Thyroid gland (tissue), 4 donors: ENCODE data around the gene CLCF1. TPM values are rescaled to one million over a fixed set of nuclear protein-coding genes. Genes with fewer than 3 reads are reported as not detected.

ENCODE experiments used
- DNase-seq, 2 donors: peaks; one replicate each; pipeline ENCODE4 v3.0.0-alpha.2; 2019
- H3K27ac ChIP-seq, 3 donors: fragments of 200-600 bp; sonication (generic); 1 replicate in 2 of 3; 2 replicates in 1 of 3; pipeline ENCODE4 v1.5.1; 2016 to 2019; ENCODE audit warnings: mild to moderate bottlenecking in 1 of 3, moderate library complexity in 1 of 3
- H3K27me3 ChIP-seq: fragments of 200-600 bp; sonication (generic); one replicate; pipeline ENCODE4 v1.5.1; 2019
- H3K36me3 ChIP-seq, 2 donors: fragments of 200-600 bp; sonication (generic); one replicate each; pipeline ENCODE4 v1.5.1; 2016 to 2019
- H3K4me1 ChIP-seq, 2 donors: fragments of 200-600 bp; sonication (generic); one replicate each; pipeline ENCODE4 v1.5.1; 2017 to 2019
- H3K4me3 ChIP-seq, 3 donors: fragments of 200-600 bp; sonication (generic); replicated peaks in 1 of 3; 1 replicate in 2 of 3; 2 replicates in 1 of 3; pipeline ENCODE4 v1.5.1; 2016; ENCODE audit warnings: mild to moderate bottlenecking in 1 of 3
- H3K9me3 ChIP-seq: fragments of 200-600 bp; sonication (generic); one replicate; pipeline ENCODE4 v1.5.1; 2017
- POLR2A ChIP-seq, 2 donors: fragments of 450-650 bp; IDR thresholded peaks; one replicate each; pipeline ENCODE4 v1.6.1; 2017; ENCODE audit warnings: antibody characterized with exemption in 2 of 2, mild to moderate bottlenecking in 2 of 2, moderate library complexity in 1 of 2
- WGBS, 2 donors: methylation state at CpG; one replicate each; pipeline ENCODE4 v1.1.5; 2017; 5-methylcytosine and 5-hydroxymethylcytosine counted together
- intact Hi-C: fragments of 100-400 bp; cut with DNase I; formaldehyde crosslinking; loops from one replicate; pipeline ENCODE4 v1.15.1; 2023
- total RNA-seq, 4 donors: library from RNA; depleted of rRNA; stranded (reverse); fragments of >200 nt; gene quantifications; one replicate each; pipeline ENCODE4 v1.2.3, GENCODE V29; 2016
- TF ChIP-seq, protein P1 (sequence below), 6 experiments: fragments of 200-600 bp in 3 of 6; fragments of 450-650 bp in 3 of 6; sonication (generic) in 3 of 6; IDR thresholded peaks; one replicate each; pipeline ENCODE4 v1.5.1; 2016 to 2019; ENCODE audit warnings: antibody characterized with exemption in 6 of 6, mild to moderate bottlenecking in 2 of 6, inconsistent platforms in 1 of 6, moderate library complexity in 1 of 6

The CLCF1 gene
- total RNA-seq, 4 donors from 2014 or later = 4.3 to 9.4 (median 6.9) TPM

DNA sequence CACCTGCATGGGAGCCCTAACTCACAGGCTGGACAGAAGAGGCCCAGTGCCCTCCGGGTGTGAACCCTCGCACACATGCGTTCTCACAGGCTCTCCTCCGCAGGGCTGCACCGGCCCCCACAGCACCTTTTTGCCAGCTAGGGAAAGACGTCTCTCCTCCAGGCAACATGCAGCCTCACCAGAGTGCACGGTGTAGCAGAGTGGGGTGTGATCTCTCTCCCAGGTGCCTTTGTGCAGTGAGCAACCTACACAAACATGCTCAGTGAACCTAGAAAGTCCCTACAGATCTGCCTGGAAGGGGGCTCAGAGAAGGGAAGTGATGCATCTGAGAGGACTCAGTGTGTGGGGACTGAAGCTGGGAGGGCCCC, 38.4 kb upstream of the CLCF1 start:
- no peaks in the 10 kb centered on the region for H3K9me3 ChIP-seq
- 20 to 40% methylated on average over 1 to 7 of the region's 7 CpGs for WGBS, 2 donors
- no peak for TF ChIP-seq POLR2A (IDR thresholded peaks at IDR 0.05)
- TF ChIP-seq, protein P1, sequence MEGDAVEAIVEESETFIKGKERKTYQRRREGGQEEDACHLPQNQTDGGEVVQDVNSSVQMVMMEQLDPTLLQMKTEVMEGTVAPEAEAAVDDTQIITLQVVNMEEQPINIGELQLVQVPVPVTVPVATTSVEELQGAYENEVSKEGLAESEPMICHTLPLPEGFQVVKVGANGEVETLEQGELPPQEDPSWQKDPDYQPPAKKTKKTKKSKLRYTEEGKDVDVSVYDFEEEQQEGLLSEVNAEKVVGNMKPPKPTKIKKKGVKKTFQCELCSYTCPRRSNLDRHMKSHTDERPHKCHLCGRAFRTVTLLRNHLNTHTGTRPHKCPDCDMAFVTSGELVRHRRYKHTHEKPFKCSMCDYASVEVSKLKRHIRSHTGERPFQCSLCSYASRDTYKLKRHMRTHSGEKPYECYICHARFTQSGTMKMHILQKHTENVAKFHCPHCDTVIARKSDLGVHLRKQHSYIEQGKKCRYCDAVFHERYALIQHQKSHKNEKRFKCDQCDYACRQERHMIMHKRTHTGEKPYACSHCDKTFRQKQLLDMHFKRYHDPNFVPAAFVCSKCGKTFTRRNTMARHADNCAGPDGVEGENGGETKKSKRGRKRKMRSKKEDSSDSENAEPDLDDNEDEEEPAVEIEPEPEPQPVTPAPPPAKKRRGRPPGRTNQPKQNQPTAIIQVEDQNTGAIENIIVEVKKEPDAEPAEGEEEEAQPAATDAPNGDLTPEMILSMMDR (IDR thresholded peaks at IDR 0.05) = no peak
- H3K4me3 ChIP-seq = no peak overlapping the region
- intact Hi-C loops = no loop called here
- no peak for DNase-seq
- H3K4me1 ChIP-seq = peaks cover 9 to 40% of the 10 kb centered on the region in 2 donors
- no peaks in the 10 kb centered on the region for H3K27me3 ChIP-seq
- no peaks in the 10 kb centered on the region for H3K36me3 ChIP-seq
- no peak overlapping the region for H3K27ac ChIP-seq

DNA sequence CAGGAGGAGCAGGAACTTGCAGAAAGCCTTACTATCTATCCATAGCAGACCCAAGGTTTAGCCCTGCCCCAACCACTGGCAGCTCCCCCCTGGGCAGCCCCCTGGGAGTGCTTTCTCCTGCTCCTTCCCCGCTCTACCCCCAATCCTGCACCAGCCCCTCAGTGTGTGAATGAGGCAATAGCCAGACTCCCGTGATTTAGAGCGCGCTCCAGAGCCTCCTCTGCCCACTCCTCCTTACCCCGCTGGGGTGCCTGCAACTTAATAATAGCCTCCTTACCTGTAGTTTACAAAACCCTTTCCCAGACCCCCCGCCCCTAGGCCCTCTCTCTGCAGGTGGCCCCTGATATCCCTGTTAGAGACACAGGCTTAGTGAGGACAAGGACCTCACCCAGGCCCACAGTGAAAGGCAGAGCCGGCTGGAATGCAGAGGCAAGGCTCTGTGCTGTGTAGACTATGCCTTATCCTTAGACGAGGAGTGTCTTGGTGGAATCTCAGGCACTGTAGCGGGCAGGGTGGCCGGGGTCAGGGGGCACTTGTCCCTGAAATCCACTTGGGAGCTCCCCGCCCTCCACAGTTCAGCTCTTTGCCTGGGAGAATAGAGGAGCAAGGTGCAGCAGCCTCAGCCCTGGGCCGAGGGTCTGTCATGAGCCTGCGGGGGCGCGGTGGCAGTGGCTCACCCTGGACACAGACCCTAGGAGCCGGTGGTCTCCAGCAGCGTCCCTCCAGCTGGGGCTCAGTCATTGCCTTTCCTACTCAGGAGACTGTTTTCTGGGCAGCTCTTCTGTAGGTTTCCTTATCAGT, 37.8 kb upstream of the CLCF1 start:
- H3K27ac ChIP-seq = no peak overlapping the region
- no peaks in the 10 kb centered on the region for H3K27me3 ChIP-seq
- TF ChIP-seq POLR2A (IDR thresholded peaks at IDR 0.05) = no peak
- TF ChIP-seq, protein P1 (IDR thresholded peaks at IDR 0.05) = no peak
- intact Hi-C loops = no loop called here
- no peaks in the 10 kb centered on the region for H3K36me3 ChIP-seq
- DNase-seq = no peak
- H3K4me1 ChIP-seq = peaks cover 4 to 37% of the 10 kb centered on the region in 2 donors
- H3K4me3 ChIP-seq = no peak overlapping the region
- no peaks in the 10 kb centered on the region for H3K9me3 ChIP-seq
- WGBS, 2 donors = 73 to 83% methylated on average over 7 to 11 of the region's 17 CpGs

DNA sequence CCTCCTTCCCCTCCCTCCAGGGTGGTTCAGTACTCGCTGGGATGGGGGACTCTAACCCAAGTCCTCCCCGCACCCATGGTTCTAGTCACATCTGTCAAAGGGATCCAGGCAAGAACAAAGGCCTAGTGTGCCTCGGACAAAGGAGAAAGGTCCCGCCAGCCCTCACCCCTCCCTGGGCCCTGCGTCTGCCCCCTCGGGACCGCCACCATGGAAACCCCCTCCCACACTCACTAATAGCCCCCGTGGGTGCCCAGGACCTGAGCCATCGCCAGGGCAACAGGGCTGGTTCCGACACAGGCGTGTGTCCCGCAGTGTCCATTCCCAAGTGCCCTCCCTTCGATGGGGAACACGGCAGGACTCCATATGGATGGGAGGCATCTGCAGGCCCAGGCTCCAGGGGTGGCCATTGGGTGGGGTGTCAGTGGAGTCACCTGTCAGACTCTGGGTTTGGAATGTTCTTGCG, 37.0 kb upstream of the CLCF1 start:
- Histone ChIP-seq H3K4me1 (peaks cover 0 to 38% of the 10 kb centered on the region in 2 donors), H3K36me3 (no peaks in the 10 kb centered on the region), H3K27me3 (no peaks in the 10 kb centered on the region), H3K9me3 (no peaks in the 10 kb centered on the region), H3K27ac (no peak overlapping the region), H3K4me3 (no peak overlapping the region)
- intact Hi-C loops = no loop called here
- TF ChIP-seq, protein P1 (IDR thresholded peaks at IDR 0.05) = no peak
- TF ChIP-seq POLR2A (IDR thresholded peaks at IDR 0.05) = no peak
- no peak for DNase-seq
- 61 to 71% methylated on average over 5 to 14 of the region's 15 CpGs for WGBS, 2 donors

DNA sequence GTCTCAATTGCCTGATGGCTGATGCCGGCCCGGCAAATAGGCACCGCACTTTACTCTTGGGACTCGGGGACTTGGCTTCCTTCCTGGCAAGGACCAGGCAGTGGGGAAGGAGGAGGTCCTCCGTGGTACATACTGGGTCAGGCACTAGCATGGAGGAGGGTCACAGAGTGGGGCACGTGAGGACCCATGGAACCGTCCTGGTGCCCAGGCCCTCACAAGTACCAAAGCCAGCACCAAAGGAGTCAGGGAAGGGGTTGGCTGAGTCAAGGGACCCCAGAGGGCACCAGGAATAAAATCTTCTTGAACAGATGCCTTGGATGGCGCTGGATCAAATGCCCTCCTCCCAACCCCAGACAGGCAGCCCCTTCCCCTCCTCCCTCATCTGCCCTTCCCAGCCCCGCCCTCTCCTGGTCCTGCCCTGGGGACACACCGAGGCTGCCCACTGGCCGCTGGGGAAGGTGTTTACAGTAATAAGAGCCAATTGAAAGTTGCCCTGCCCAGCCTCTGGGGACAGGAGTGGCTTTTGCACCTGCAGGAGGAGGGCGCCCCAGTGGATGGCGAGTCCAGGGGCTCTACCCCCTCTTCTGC, 36.5 kb upstream of the CLCF1 start:
- peak; percentile 53 to 62 for DNase-seq
- WGBS, 2 donors = 47 to 54% methylated on average over 6 to 13 of the region's 13 CpGs
- Histone ChIP-seq H3K27ac (no peak overlapping the region), H3K9me3 (no peaks in the 10 kb centered on the region), H3K27me3 (no peaks in the 10 kb centered on the region), H3K4me1 (peaks cover 0 to 36% of the 10 kb centered on the region in 2 donors), H3K36me3 (no peaks in the 10 kb centered on the region), H3K4me3 (no peak overlapping the region)
- intact Hi-C loops = no loop called here
- TF ChIP-seq POLR2A (IDR thresholded peaks at IDR 0.05) = no peak
- TF ChIP-seq, protein P1 (IDR thresholded peaks at IDR 0.05) = no peak

DNA sequence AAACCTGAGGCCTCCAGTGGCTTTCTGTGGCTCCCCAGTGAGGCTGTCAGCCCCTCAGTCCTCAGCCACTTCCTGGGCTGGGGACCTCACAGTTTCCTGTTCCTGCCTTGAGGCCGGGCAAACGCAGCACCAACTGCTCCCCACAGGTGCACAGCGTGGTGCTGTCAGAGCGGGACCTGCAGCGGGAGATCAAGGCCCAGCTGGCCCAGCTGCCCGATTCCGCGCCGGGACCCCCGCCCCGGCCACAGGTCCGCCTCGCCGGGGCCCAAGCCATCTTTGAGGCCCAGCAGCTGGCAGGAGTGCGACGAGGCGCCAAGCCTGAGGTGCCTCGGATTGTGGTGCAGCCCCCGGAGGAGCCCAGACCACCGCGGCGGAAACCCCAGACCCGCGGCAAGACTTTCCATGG, 35.9 kb upstream of the CLCF1 start:
- peaks cover 3 to 39% of the 10 kb centered on the region in 2 donors for H3K4me1 ChIP-seq
- 42 to 75% methylated on average over 5 to 21 of the region's 24 CpGs for WGBS, 2 donors
- H3K27me3 ChIP-seq = no peaks in the 10 kb centered on the region
- no peaks in the 10 kb centered on the region for H3K36me3 ChIP-seq
- intact Hi-C loops = no loop called here
- H3K9me3 ChIP-seq = no peaks in the 10 kb centered on the region
- H3K27ac ChIP-seq = no peak overlapping the region
- peak in 1 of 2 donors; percentile 24 for DNase-seq
- H3K4me3 ChIP-seq = no peak overlapping the region
- TF ChIP-seq POLR2A (IDR thresholded peaks at IDR 0.05) = no peak
- TF ChIP-seq, protein P1 (IDR thresholded peaks at IDR 0.05) = no peak
